ENCODE measurements around the gene PAIP2. TPM values are rescaled to one million over a fixed set of nuclear protein-coding genes. Genes with fewer than 3 reads are reported as not detected.
A peak's percentile ranks its signal among the peaks of the same experiment; 100 is the strongest.

The PAIP2 gene
- total RNA-seq, 1 experiment from 2014 or later = 108 TPM

- TF ChIP-seq SIN3A (IDR thresholded peaks at IDR 0.05; ENCODE audit: low read depth) = peak; percentile 95
- TF ChIP-seq REST (IDR thresholded peaks at IDR 0.05; ENCODE audit: low read depth) = no peak
Measured at GRCh38 chr5:139341689-139342422, at the start of gene PAIP2 (continued).

GRCh38 chr5:139293202-139293506, 48.5 kb upstream of the PAIP2 start:
- intact Hi-C loops (cut with micrococcal nuclease) = loop anchor here (2.0 kb wide), 1 partner anchor 100 kb away; no protein-coding TSS in a partner anchor
- CTCF ChIA-PET = interaction anchor here (1.5 kb wide), 1 partner anchor 49 kb away, joined by 3 read pairs; the partner anchor contains the start of gene PAIP2
- no peak for TF ChIP-seq TCF7L2 (IDR thresholded peaks at IDR 0.05; ENCODE audit: borderline replicate concordance, extremely low read depth, insufficient read depth, insufficient read length)
- TF ChIP-seq YY1 (IDR thresholded peaks at IDR 0.05; ENCODE audit: extremely low read depth, insufficient replicate concordance, low read depth, low read length) = no peak
- no peak for TF ChIP-seq ZFX (IDR thresholded peaks at IDR 0.05)
- TF ChIP-seq POLR2A (IDR thresholded peaks at IDR 0.05; ENCODE audit: borderline replicate concordance, extremely low read depth, insufficient read depth, insufficient read length) = no peak
- no peak for TF ChIP-seq EZH2phosphoT487 (IDR thresholded peaks at IDR 0.05; ENCODE audit: borderline replicate concordance)
- no peak for TF ChIP-seq ATF3 (IDR thresholded peaks at IDR 0.05)
- no peak for TF ChIP-seq MAX (IDR thresholded peaks at IDR 0.05)
- TF ChIP-seq CBX3 (IDR thresholded peaks at IDR 0.05; ENCODE audit: low read depth) = no peak
- TF ChIP-seq POLR2AphosphoS5 (IDR thresholded peaks at IDR 0.05; ENCODE audit: low read depth, low read length) = no peak
- no peak for TF ChIP-seq REST (IDR thresholded peaks at IDR 0.05; ENCODE audit: low read depth)
- no peak for TF ChIP-seq CTCF (IDR thresholded peaks at IDR 0.05 in 2 of 3, conservative IDR thresholded peaks at IDR 0.05 in 1 of 3; ENCODE audit: borderline replicate concordance in 1 of 3, insufficient read depth in 1 of 3, low read depth in 2 of 3, low read length in 2 of 3)
- no peak for TF ChIP-seq CEBPB (IDR thresholded peaks at IDR 0.05; ENCODE audit: low read depth)

More at GRCh38 chr5:139293202-139293506, 48.5 kb upstream of the PAIP2 start:
- Histone ChIP-seq H3K9me3 (ENCODE audit: control insufficient read depth in 1 of 2, insufficient read depth in 1 of 2, low read depth in 1 of 2, low read length in 2 of 2) (no peaks in the 10 kb centered on the region), H3K79me2 (ENCODE audit: insufficient read depth, low read length) (peaks cover 47% of the 10 kb centered on the region), H4K20me1 (ENCODE audit: insufficient read depth) (peaks cover 31% of the 10 kb centered on the region; the same call in 1 of the 2 replicates), H3K4me2 (ENCODE audit: low read length) (peak overlapping the region; percentile 67), H3K4me1 (ENCODE audit: control insufficient read depth in 1 of 2, insufficient read depth in 2 of 2, low read length in 2 of 2) (peaks cover 27 to 33% of the 10 kb centered on the region in 2 experiments), H3K27me3 (ENCODE audit: insufficient read depth, low read length) (no peaks in the 10 kb centered on the region), H3K36me3 (ENCODE audit: control insufficient read depth in 1 of 2, insufficient read depth in 2 of 2, low read length in 2 of 2) (peaks cover 0 to 7% of the 10 kb centered on the region in 2 experiments; a peak in 3 of 4 replicates), H3K9me2 (ENCODE audit: insufficient read depth) (no peaks in the 10 kb centered on the region), H3K27ac (ENCODE audit: low read depth, low read length) (peak overlapping the region; percentile 99), H2AFZ (ENCODE audit: low read depth, low read length, poor library complexity, severe bottlenecking) (no peak overlapping the region), H3K9ac (ENCODE audit: low read length) (peak overlapping the region; percentile 95), H3K4me3 (replicated peaks in 1 of 2; ENCODE audit: low read depth in 1 of 2, low read length in 2 of 2) (peak overlapping the region; percentile 69 to 76)
- RAD21 ChIA-PET (ENCODE audit: low non-redundant PET in 1 of 2, low total read pairs in 2 of 2, uncharacterized antibody in 2 of 2, unreplicated experiment in 2 of 2) = no interaction called here
- no TSS peak for BruUV-seq (replicated peaks)
- POLR2A ChIA-PET = interaction anchor here (0.6 to 3.0 kb wide), 14 partner anchors 11 to 718 kb away, joined by 3 to 24 read pairs (median 3); partner anchors contain the start of genes HSPA9 and PAIP2
- no peak for DNase-seq (ENCODE audit: low read depth, low spot score)
- no peak for ATAC-seq

Data from HCT116 (cell line).